Endodermal cell (in vitro differentiated cells): ENCODE data around the gene ZNF883. TPM values are rescaled to one million over a fixed set of nuclear protein-coding genes. Genes with fewer than 3 reads are reported as not detected.
A peak's percentile ranks its signal among the peaks of the same experiment; 100 is the strongest.

Experiments
- DNase-seq: peaks from one replicate; pipeline ENCODE4 v3.0.0-alpha.2; 2017
- H3K27ac ChIP-seq: 2 replicates; pipeline ENCODE4 v1.5.1; 2013; ENCODE audit warnings: mild to moderate bottlenecking, low read depth, low read length, moderate library complexity
- H3K27me3 ChIP-seq: 2 replicates; pipeline ENCODE4 v1.6.1; 2013; ENCODE audit warnings: mild to moderate bottlenecking, low read length, moderate library complexity; ENCODE audit not compliant: insufficient read depth, control insufficient read depth, poor library complexity, severe bottlenecking
- H3K36me3 ChIP-seq: 2 replicates; pipeline ENCODE4 v1.7.0; 2013; ENCODE audit warnings: mild to moderate bottlenecking, low read length, moderate library complexity; ENCODE audit not compliant: control insufficient read depth, insufficient read depth
- H3K4me1 ChIP-seq: one replicate; pipeline ENCODE4 v1.7.0; 2013; ENCODE audit warnings: low read length; ENCODE audit not compliant: control insufficient read depth, insufficient read depth
- H3K4me3 ChIP-seq: 2 replicates; pipeline ENCODE4 v1.5.1; 2013; ENCODE audit warnings: mild to moderate bottlenecking, low read length, moderate library complexity
- H3K9ac ChIP-seq: 2 replicates; pipeline ENCODE4 v1.6.1; 2013; ENCODE audit warnings: mild to moderate bottlenecking, low read length, moderate library complexity; ENCODE audit not compliant: poor library complexity, severe bottlenecking; ENCODE audit errors: extremely low read depth
- H3K9me3 ChIP-seq: 2 replicates; pipeline ENCODE4 v1.6.1; 2013; ENCODE audit warnings: mild to moderate bottlenecking, low read length, moderate library complexity; ENCODE audit not compliant: control insufficient read depth
- H3K27ac Mint-ChIP-seq: 2 replicates; pipeline ENCODE4 v1.8.0; 2020; ENCODE audit warnings: mixed read lengths
- H3K27me3 Mint-ChIP-seq: 2 replicates; pipeline ENCODE4 v1.8.0; 2021; ENCODE audit warnings: mild to moderate bottlenecking, mixed read lengths; ENCODE audit not compliant: insufficient read depth
- H3K36me3 Mint-ChIP-seq: 2 replicates; pipeline ENCODE4 v1.8.0; 2020; ENCODE audit warnings: low read depth, mixed read lengths
- H3K4me1 Mint-ChIP-seq: 2 replicates; pipeline ENCODE4 v1.8.0; 2020; ENCODE audit warnings: mixed read lengths
- H3K4me3 Mint-ChIP-seq: 2 replicates; pipeline ENCODE4 v1.8.0; 2020; ENCODE audit warnings: mild to moderate bottlenecking, moderate library complexity, mixed read lengths
- H3K9me3 Mint-ChIP-seq: 2 replicates; pipeline ENCODE4 v1.8.0; 2020; ENCODE audit warnings: mild to moderate bottlenecking, mixed read lengths
- CTCF ChIP-seq: fragments of 200-600 bp; sonication (generic); conservative IDR thresholded peaks from 2 replicates; pipeline ENCODE4 v1.5.0; 2021; ENCODE audit warnings: antibody characterized with exemption, mild to moderate bottlenecking
- WGBS, 2 experiments: methylation state at CpG; one replicate each; pipeline versions ENCODE4 v1.1.5 to v1.1.7; 2013; ENCODE audit warnings: missing lambda C conversion rate in 2 of 2, mixed read lengths in 1 of 2; ENCODE audit not compliant: insufficient coverage in 1 of 2, insufficient read length in 1 of 2; 5-methylcytosine and 5-hydroxymethylcytosine counted together
- total RNA-seq, 2 donors: library from RNA; stranded (reverse); fragmentation: NEBNext Ultra II Directional in 1 of 2; extraction: Animal tissue kit (Norgen Biotek cat#: 25700) in 1 of 2; gene quantifications; 2 replicates in 1 of 2; 3 replicates in 1 of 2; pipeline ENCODE4 v1.2.1, GENCODE V29; 2021

Gene ZNF883
- total RNA-seq, 2 donors from 2014 or later: 13.0 to 16.7 TPM

GRCh38 chr9:112925058-112925641 is 86.8 kb downstream of the ZNF883 start:
- no peaks in the 10 kb centered on the region for H3K36me3 Mint-ChIP-seq
- H3K27ac Mint-ChIP-seq: peak overlapping the region; percentile 5

GRCh38 chr9:112921549-112921948 is 90.4 kb downstream of the ZNF883 start:
- H3K36me3 ChIP-seq: no peaks in the 10 kb centered on the region
- no peaks in the 10 kb centered on the region for H3K9me3 ChIP-seq
- no peaks in the 10 kb centered on the region for H3K9me3 Mint-ChIP-seq
- H3K27ac ChIP-seq: no peak overlapping the region
- no peak overlapping the region for H3K4me3 Mint-ChIP-seq
- H3K4me3 ChIP-seq: no peak overlapping the region
- DNase-seq: peak; percentile 61
- peaks cover 8% of the 10 kb centered on the region for H3K4me1 Mint-ChIP-seq
- peaks cover 89% of the 10 kb centered on the region for H3K27me3 ChIP-seq
- H3K27me3 Mint-ChIP-seq: peaks cover 93% of the 10 kb centered on the region
- no peaks in the 10 kb centered on the region for H3K36me3 Mint-ChIP-seq
- peak; percentile 81 for TF ChIP-seq CTCF
- 26 to 30% methylated on average over 3 of the region's 3 CpGs for WGBS, 2 experiments
- H3K27ac Mint-ChIP-seq: no peak overlapping the region
- H3K4me1 ChIP-seq: no peaks in the 10 kb centered on the region
- H3K9ac ChIP-seq: no peak overlapping the region

More at GRCh38 chr9:112925058-112925641, 86.8 kb downstream of the ZNF883 start:
- peak; percentile 68 for DNase-seq
- peaks cover 71% of the 10 kb centered on the region for H3K27me3 ChIP-seq
- WGBS, 2 experiments: 53 to 59% methylated on average over 8 of the region's 8 CpGs
- no peak overlapping the region for H3K4me3 ChIP-seq
- H3K4me1 ChIP-seq: no peaks in the 10 kb centered on the region
- peaks cover 8% of the 10 kb centered on the region for H3K4me1 Mint-ChIP-seq
- H3K27ac ChIP-seq: no peak overlapping the region
- no peaks in the 10 kb centered on the region for H3K9me3 ChIP-seq
- TF ChIP-seq CTCF: peak; percentile 76
- H3K9me3 Mint-ChIP-seq: no peaks in the 10 kb centered on the region
- H3K36me3 ChIP-seq: no peaks in the 10 kb centered on the region
- no peak overlapping the region for H3K9ac ChIP-seq
- H3K4me3 Mint-ChIP-seq: no peak overlapping the region
- peaks cover 83% of the 10 kb centered on the region for H3K27me3 Mint-ChIP-seq

GRCh38 chr9:112917987-112918362 is 94.0 kb downstream of the ZNF883 start:
- H3K4me1 Mint-ChIP-seq: peaks cover 8% of the 10 kb centered on the region
- Histone ChIP-seq H3K9ac (no peak overlapping the region), H3K9me3 (no peaks in the 10 kb centered on the region), H3K36me3 (no peaks in the 10 kb centered on the region), H3K4me1 (no peaks in the 10 kb centered on the region), H3K27me3 (peaks cover 97% of the 10 kb centered on the region), H3K27ac (no peak overlapping the region), H3K4me3 (no peak overlapping the region)
- H3K27ac Mint-ChIP-seq: no peak overlapping the region
- no peak for TF ChIP-seq CTCF
- H3K27me3 Mint-ChIP-seq: peaks cover 96% of the 10 kb centered on the region
- H3K4me3 Mint-ChIP-seq: no peak overlapping the region
- peaks cover under 1% of the 10 kb centered on the region for H3K9me3 Mint-ChIP-seq
- H3K36me3 Mint-ChIP-seq: no peaks in the 10 kb centered on the region
- 73 to 82% methylated on average over 1 of the region's 1 CpG for WGBS, 2 experiments
- no peak for DNase-seq
